CD4-positive, alpha-beta T cell treated with Interleukin-15 for 1 hour (primary cell): ENCODE measurements around the gene COL24A1.
"Not testable (repeated sequence)": the region's sequence is repeated elsewhere in the genome, so short reads cannot be mapped to it uniquely, and the experiment has no call there.

ENCODE experiments used
- DNase-seq: peaks from one replicate; pipeline ENCODE4 v3.0.0-alpha.2; 2020

Gene COL24A1

GRCh38 chr1:86071870-86072269 is 84.7 kb downstream of the COL24A1 start:
- DNase-seq = not testable (repeated sequence)

DNA sequence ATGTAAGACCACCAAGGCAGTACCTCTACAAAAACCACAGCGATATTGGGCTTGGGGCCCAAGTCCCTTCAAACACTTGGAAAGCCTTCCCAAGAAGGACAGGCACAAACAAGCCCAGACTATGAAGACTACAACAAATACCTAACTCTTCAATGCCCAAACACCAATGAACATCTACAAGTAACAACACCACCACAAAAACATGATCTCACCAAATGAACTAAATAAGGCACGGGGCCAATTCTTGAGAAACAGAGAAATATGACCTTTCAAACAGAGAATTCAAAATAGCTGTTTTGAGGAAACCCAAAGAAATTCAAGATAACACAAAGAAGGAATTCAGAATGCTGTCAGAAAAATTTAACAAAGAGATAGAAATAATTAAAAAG is 86.8 kb downstream of the COL24A1 start:
- no peak for DNase-seq

- no peak for DNase-seq
These were observed 87.5 kb downstream of the COL24A1 start for GRCh38 chr1:86068841-86069756.

DNA sequence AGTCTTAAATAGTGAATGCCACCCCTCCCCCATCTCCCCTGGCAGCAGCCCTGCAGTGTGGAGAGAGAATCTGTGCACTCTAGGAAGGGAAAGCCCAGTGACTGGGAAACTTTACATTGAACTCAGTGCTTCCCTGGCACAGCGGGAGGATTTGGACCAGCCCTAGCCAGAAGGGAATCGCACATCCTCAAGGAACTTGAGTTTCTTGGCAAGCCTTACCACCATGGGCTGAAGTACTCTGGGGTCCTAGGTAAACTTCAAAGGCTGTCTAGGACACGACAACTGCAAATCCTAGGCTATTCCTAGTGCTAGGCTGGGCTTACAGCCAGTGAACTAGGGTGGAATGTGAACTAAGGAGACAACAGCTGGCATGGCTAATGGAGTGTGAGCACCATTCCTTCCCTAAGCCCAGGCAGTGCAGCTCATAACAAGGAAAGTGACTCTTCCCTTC is 88.3 kb downstream of the COL24A1 start:
- DNase-seq = no peak

DNA sequence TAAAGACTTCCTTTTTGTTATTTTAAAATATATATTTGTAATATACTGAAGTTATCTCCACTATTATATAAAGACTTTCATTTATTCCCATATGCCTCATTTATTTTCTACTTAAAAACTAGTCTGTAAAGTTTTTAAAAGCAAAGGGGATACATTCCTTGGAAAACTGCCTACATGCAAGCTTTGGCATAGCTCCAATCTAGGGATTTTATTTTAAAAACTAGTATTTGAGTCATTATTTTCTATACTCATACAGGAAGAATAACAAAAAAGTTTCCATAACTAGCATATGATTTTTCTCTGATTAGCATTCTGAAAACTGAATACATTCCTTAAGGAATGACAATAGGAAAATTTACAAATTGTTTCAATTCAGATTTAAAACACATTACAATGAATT is 88.9 kb downstream of the COL24A1 start:
- no peak for DNase-seq

DNA sequence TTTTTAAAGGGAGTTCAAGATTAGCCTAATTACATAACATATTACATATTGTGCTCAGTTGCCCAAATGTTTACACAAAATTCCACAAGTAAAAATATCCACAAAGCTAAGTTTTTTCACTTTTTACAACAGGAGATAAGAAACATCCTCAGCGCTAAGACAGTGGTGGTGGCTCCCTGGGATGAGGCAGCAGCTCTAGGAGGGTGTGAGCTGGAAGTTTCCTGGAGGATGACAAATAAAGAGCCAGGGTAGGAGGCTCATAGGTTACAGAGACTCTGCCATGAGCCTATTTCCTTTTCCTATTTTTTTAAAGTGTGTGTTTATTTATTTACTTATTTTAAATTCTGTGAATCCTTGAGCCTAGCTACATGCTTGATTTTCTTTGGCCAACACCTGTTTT is 91.7 kb downstream of the COL24A1 start:
- no peak for DNase-seq

DNA sequence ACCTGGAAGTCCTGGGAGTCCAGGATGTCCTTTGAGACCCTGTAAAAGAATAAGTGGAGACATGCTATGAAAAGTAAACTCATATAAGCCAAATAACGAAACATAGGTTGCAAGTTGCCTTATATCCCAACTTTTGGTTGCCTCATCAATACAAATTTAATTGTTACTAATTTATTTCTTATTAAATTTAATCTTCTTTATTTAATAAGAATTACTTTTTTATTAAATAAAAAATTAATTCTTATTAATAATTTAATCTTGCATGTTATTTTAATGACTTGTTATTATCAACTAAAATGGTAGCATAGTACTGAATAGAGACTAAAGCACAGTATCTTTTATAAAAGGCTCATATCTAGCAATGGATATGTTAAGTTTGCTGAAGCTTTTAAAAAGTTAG is 92.9 kb downstream of the COL24A1 start:
- DNase-seq = no peak

GRCh38 chr1:86062453-86062852 is 94.1 kb downstream of the COL24A1 start:
- DNase-seq = no peak

DNA sequence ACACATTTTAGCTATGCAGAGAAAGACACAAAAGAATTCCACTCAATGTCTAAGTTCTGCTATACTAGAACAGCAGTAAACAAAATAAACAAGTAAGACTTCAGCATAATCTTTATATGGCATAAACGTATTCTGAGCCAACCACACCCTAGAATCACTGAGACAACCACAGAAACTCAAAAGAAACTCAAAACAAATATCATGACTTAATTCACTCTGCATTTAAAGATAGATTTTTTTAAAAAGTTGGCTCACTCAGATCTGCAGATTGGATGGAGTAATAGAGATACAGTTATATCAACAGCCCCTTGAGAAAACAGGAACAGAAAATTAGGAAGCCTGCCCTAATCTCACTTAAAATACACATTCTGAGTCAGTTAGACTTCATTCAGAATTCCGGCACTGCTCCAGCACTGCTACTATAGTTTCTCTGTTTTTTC is 95.0 kb downstream of the COL24A1 start:
- no peak for DNase-seq

- no peak for DNase-seq
These were observed 102.2 kb downstream of the COL24A1 start for GRCh38 chr1:86054396-86054795.

GRCh38 chr1:86052948-86053698 is 103.4 kb downstream of the COL24A1 start:
- no peak for DNase-seq

- DNase-seq = no peak
These were observed 121.5 kb downstream of the COL24A1 start for GRCh38 chr1:86035101-86035500.

DNA sequence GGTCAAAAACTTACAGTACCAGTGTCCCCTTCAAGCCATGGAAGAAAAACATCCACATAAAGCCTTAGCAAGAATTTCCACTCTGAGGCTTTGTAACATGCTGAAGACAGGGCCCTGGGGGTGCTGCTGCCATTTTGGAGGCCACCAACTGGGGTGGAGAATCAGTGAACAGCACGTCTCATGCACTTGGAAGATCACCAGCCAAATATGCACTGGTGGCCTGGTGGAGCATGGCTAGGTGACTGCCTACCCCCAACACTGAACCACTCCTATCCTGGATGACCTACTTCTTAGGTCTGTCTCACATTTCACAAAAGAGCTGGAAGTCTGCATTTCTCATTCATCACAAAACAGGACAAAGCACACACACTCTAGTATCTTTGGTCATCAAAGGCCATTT is 126.4 kb downstream of the COL24A1 start:
- no peak for DNase-seq

- DNase-seq = no peak
These were observed 138.2 kb downstream of the COL24A1 start for GRCh38 chr1:86018283-86018923.

GRCh38 chr1:86016076-86016759 is 140.4 kb downstream of the COL24A1 start:
- no peak for DNase-seq

GRCh38 chr1:86015375-86015774 is 141.2 kb downstream of the COL24A1 start:
- no peak for DNase-seq

DNA sequence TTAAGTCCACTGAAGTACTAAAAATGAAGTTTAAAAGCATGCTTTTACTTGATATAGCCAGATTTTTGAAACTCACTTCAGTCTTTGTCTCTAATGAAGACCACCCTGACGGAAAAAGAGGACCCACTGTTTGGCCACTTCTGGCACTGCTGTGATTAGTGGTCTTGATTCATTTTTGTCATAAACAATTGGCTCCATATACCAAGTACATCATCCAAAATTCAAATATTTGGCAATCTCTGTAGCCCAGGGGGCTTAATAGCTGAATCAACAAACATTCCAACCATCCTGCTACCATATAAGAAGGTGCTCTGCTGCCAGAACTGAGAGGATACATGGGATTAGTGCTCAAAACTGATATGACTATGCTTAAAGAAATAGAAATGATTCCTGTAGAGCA is 156.0 kb downstream of the COL24A1 start:
- no peak for DNase-seq

- DNase-seq = no peak
These were observed 158.3 kb downstream of the COL24A1 start for GRCh38 chr1:85998105-85998855.

DNA sequence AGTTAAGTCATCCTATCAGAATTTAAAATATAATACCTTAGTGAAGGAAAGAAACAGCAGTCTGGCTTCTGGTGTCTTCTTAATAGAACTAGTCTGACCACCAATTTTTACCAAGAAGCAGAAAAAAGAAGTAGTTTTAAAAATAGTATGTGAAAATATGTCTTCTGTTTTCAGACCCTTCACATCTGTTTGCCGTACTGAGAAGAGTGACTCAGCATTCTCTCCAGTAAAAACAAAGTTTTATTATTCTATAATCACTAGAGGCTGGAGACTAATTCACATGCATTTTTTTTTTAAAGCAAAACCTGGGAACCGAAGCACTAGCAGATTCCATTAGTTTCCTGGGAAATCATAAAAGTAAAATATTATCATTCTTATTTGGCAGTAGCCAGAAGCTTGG is 163.8 kb downstream of the COL24A1 start:
- DNase-seq = no peak

DNA sequence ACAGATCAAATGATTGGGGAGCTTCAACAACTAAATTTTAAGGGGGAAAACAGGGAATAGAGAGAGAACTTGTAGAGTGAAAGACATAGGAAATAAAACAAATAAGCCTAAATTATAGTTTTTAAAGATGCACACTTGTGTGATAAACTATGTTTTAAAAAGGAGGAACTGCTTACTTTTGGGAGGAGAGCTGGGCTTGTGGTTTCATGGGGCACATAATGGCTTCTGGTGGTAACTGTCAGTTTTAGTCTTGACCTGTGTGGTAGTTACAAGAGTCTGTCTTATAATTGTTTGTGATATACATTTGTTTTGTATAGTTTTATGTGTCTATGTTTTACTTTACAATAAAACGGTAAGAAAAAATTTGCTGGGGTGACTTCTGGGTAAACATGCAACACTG is 165.3 kb downstream of the COL24A1 start:
- DNase-seq = no peak

DNA sequence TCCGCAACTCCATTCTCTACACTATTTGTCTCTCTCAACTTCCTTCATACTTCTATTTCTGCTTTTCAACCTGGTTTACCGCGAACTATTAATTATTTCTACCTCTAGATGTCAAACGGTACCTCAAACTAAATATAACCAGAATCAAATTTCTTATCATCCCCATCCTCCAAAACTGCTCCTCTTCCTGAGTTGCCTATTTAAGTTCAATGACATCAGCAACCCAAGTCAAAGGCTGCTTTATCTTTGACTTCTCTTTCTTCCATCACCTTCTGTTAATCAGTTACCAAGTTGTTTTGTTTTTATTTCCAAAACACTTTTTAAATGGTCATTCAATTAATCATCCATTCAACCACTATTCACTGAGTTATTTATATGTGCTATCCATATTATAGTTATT is 171.9 kb downstream of the COL24A1 start:
- DNase-seq = no peak

- no peak for DNase-seq
These were observed 173.3 kb downstream of the COL24A1 start for GRCh38 chr1:85983316-85983715.
